Measurements from ENCODE around the gene DHRS11. TPM values are rescaled to one million over a fixed set of nuclear protein-coding genes. Genes with fewer than 3 reads are reported as not detected.

The DHRS11 gene
- total RNA-seq, 1 donor from 2014 or later: 7.1 TPM

GRCh38 chr17:36547776-36548175 lies 43.9 kb upstream of the DHRS11 start:
- Histone ChIP-seq H3K9ac (ENCODE audit: low read length) (peak overlapping the region; percentile 95), H3K79me2 (ENCODE audit: insufficient read depth, low read length) (peaks cover 90% of the 10 kb centered on the region), H3K4me2 (ENCODE audit: low read length) (peak overlapping the region; percentile 92), H2AFZ (ENCODE audit: low read depth, low read length) (no peak overlapping the region), H3K9me3 (ENCODE audit: insufficient read depth, low read depth, low read length) (no peaks in the 10 kb centered on the region), H3K36me3 (ENCODE audit: insufficient read depth, low read length) (no peaks in the 10 kb centered on the region), H4K20me1 (ENCODE audit: insufficient read depth, low read length) (peaks cover 69% of the 10 kb centered on the region), H3K27ac (ENCODE audit: low read depth, low read length) (peak overlapping the region; percentile 3), H3K4me3 (ENCODE audit: insufficient read depth, low read depth, low read length) (peak overlapping the region; percentile 93), H3K4me1 (ENCODE audit: insufficient read depth, low read length) (peaks cover 9% of the 10 kb centered on the region), H3K27me3 (ENCODE audit: insufficient read depth, low read length) (no peaks in the 10 kb centered on the region)
- Mint-ChIP-seq H3K27me3 (ENCODE audit: low read depth, unreplicated experiment) (no peaks in the 10 kb centered on the region), H3K27ac (ENCODE audit: unreplicated experiment) (peak overlapping the region; percentile 82), H3K4me3 (ENCODE audit: unreplicated experiment) (peak overlapping the region; percentile 91), H3K4me1 (ENCODE audit: low read depth, unreplicated experiment) (peaks cover 19% of the 10 kb centered on the region), H3K36me3 (ENCODE audit: low read depth, unreplicated experiment) (peaks cover 5% of the 10 kb centered on the region), H3K9me3 (ENCODE audit: unreplicated experiment) (no peaks in the 10 kb centered on the region)
- TF ChIP-seq EZH2 (IDR thresholded peaks at IDR 0.05; ENCODE audit: insufficient read depth, low read length): no peak
- TF ChIP-seq, protein P1, sequence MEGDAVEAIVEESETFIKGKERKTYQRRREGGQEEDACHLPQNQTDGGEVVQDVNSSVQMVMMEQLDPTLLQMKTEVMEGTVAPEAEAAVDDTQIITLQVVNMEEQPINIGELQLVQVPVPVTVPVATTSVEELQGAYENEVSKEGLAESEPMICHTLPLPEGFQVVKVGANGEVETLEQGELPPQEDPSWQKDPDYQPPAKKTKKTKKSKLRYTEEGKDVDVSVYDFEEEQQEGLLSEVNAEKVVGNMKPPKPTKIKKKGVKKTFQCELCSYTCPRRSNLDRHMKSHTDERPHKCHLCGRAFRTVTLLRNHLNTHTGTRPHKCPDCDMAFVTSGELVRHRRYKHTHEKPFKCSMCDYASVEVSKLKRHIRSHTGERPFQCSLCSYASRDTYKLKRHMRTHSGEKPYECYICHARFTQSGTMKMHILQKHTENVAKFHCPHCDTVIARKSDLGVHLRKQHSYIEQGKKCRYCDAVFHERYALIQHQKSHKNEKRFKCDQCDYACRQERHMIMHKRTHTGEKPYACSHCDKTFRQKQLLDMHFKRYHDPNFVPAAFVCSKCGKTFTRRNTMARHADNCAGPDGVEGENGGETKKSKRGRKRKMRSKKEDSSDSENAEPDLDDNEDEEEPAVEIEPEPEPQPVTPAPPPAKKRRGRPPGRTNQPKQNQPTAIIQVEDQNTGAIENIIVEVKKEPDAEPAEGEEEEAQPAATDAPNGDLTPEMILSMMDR (IDR thresholded peaks at IDR 0.05; ENCODE audit: insufficient read depth, low read depth, low read length): no peak
- FAIRE-seq (no peak), DNase-seq (ENCODE audit: low read depth) (no peak)

DNA sequence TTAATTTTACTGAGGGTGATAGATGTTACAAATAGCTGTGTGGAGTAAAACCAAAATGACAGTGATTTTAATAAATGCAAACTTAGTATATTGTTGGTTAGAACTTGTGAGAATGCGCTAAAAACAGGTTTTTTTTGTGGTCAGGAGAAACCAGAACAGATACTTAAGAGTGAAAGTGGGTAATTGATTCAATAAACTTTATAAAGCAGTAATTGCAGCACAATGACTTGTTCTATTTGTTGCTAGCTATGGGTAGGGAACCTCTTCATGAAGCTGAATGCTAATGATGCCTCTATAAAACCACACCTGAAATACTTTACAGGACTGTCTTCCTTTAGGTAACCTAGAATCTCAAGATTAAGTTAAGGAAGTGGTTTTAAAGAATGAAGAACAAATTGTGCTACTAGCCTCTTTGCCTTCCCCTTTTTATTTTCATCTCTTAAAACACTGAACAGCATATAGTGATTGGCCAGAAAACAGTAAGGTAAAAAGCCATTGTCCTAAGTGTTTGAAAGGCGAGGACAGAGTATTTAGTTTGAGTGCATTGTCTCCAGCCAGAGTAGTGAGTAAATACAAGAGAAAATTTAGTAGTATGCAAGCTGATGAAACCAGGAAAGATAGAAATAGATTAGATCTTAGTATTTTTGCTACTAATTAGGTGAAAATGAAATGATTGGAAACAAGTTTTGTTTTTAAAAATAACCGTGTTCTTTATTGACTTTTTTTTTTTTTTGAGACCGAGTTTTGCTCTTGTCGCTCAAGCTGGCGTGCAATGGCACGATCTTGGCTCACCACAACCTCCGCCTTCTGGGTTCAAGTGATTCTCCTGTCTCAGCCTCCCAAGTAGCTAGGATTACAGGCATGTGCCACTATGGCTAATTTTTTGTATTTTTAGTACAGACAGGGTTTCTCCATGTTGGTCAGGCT lies 40.9 kb upstream of the DHRS11 start:
- no peak overlapping the region for H3K4me2 ChIP-seq (ENCODE audit: low read length)
- H3K27ac ChIP-seq (ENCODE audit: low read depth, low read length): no peak overlapping the region
- peaks cover 99% of the 10 kb centered on the region for H3K79me2 ChIP-seq (ENCODE audit: insufficient read depth, low read length)
- H3K9me3 ChIP-seq (ENCODE audit: insufficient read depth, low read depth, low read length): no peaks in the 10 kb centered on the region
- H3K36me3 Mint-ChIP-seq (ENCODE audit: low read depth, unreplicated experiment): peaks cover 5% of the 10 kb centered on the region
- no peak overlapping the region for H3K4me3 ChIP-seq (ENCODE audit: insufficient read depth, low read depth, low read length)
- H3K4me1 ChIP-seq (ENCODE audit: insufficient read depth, low read length): peaks cover 9% of the 10 kb centered on the region
- FAIRE-seq (no peak), DNase-seq (ENCODE audit: low read depth) (no peak)
- TF ChIP-seq, protein P1 (IDR thresholded peaks at IDR 0.05; ENCODE audit: insufficient read depth, low read depth, low read length): no peak
- TF ChIP-seq EZH2 (IDR thresholded peaks at IDR 0.05; ENCODE audit: insufficient read depth, low read length): no peak
- H4K20me1 ChIP-seq (ENCODE audit: insufficient read depth, low read length): peaks cover 94% of the 10 kb centered on the region
- no peaks in the 10 kb centered on the region for H3K9me3 Mint-ChIP-seq (ENCODE audit: unreplicated experiment)
- no peak overlapping the region for H3K9ac ChIP-seq (ENCODE audit: low read length)
- no peak overlapping the region for H3K27ac Mint-ChIP-seq (ENCODE audit: unreplicated experiment)
- no peaks in the 10 kb centered on the region for H3K27me3 Mint-ChIP-seq (ENCODE audit: low read depth, unreplicated experiment)
- no peak overlapping the region for H2AFZ ChIP-seq (ENCODE audit: low read depth, low read length)
- peaks cover under 1% of the 10 kb centered on the region for H3K36me3 ChIP-seq (ENCODE audit: insufficient read depth, low read length)
- H3K4me3 Mint-ChIP-seq (ENCODE audit: unreplicated experiment): no peak overlapping the region
- no peaks in the 10 kb centered on the region for H3K27me3 ChIP-seq (ENCODE audit: insufficient read depth, low read length)
- peaks cover 27% of the 10 kb centered on the region for H3K4me1 Mint-ChIP-seq (ENCODE audit: low read depth, unreplicated experiment)

- H3K27ac Mint-ChIP-seq (ENCODE audit: unreplicated experiment): no peak overlapping the region
- peaks cover 10% of the 10 kb centered on the region for H3K36me3 Mint-ChIP-seq (ENCODE audit: low read depth, unreplicated experiment)
- DNase-seq (ENCODE audit: low read depth) (no peak), FAIRE-seq (no peak)
- peaks cover 86% of the 10 kb centered on the region for H4K20me1 ChIP-seq (ENCODE audit: insufficient read depth, low read length)
- H3K27me3 ChIP-seq (ENCODE audit: insufficient read depth, low read length): no peaks in the 10 kb centered on the region
- H3K4me1 ChIP-seq (ENCODE audit: insufficient read depth, low read length): no peaks in the 10 kb centered on the region
- H3K27me3 Mint-ChIP-seq (ENCODE audit: low read depth, unreplicated experiment): no peaks in the 10 kb centered on the region
- H3K9me3 Mint-ChIP-seq (ENCODE audit: unreplicated experiment): no peaks in the 10 kb centered on the region
- peaks cover 18% of the 10 kb centered on the region for H3K4me1 Mint-ChIP-seq (ENCODE audit: low read depth, unreplicated experiment)
- no peaks in the 10 kb centered on the region for H3K9me3 ChIP-seq (ENCODE audit: insufficient read depth, low read depth, low read length)
- H3K4me3 ChIP-seq (ENCODE audit: insufficient read depth, low read depth, low read length): no peak overlapping the region
- TF ChIP-seq, protein P1 (IDR thresholded peaks at IDR 0.05; ENCODE audit: insufficient read depth, low read depth, low read length): no peak
- no peak for TF ChIP-seq EZH2 (IDR thresholded peaks at IDR 0.05; ENCODE audit: insufficient read depth, low read length)
- no peak overlapping the region for H3K27ac ChIP-seq (ENCODE audit: low read depth, low read length)
- no peak overlapping the region for H3K9ac ChIP-seq (ENCODE audit: low read length)
- no peak overlapping the region for H3K4me2 ChIP-seq (ENCODE audit: low read length)
- H3K4me3 Mint-ChIP-seq (ENCODE audit: unreplicated experiment): no peak overlapping the region
- H2AFZ ChIP-seq (ENCODE audit: low read depth, low read length): no peak overlapping the region
- H3K36me3 ChIP-seq (ENCODE audit: insufficient read depth, low read length): peaks cover 18% of the 10 kb centered on the region
- H3K79me2 ChIP-seq (ENCODE audit: insufficient read depth, low read length): peaks cover 98% of the 10 kb centered on the region
Measured at GRCh38 chr17:36553459-36553858, 38.2 kb upstream of the DHRS11 start.

Measured in astrocyte (in vitro differentiated cells and primary cell).